ENCODE data around the gene INPP5A.

DNA sequence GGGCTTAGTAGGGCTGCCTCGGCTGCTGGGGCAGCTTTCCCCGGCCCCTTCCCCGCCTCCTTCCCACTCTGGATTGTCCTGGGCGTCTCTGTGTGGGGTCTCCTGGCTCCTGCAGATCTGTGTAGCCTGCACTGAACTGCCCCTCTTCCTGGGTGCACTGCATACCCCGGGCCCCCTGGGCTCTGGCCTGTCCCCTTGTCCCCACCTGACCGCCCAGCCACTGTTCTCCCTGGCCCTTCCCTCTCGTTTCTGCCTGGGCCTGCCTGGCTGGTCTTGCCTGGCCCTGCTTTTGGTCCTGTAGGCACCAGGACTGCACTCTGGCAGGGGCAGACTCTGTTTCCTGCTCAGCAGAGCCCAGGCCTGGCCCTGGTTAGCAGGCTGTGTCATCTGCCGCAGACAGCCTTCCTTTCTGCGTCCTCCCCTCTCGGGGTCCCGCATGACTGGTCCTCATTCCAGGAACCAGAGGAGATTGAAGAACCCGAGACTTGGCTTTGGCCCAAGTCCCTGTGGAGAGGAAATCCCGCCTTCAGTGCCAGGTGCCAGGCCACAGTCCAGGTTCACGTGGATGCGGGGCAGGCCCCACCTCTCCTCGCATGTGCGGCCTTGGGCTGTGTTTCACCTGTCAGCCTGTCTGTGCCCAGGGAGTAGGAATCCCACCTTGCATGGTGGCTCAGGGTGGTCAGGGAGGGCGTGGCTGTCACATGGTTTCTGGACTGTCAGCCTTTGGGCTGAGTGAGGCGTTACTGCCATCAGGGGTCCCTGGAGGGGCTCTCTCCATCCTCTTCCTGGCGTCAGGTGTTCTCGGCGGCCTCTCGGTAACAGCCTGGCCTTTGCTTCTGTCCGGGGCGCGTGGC is 9.2 kb downstream of the INPP5A start:
- TF ChIP-seq EZH2 (IDR thresholded peaks at IDR 0.05) = no peak
- no peak for TF ChIP-seq POLR2A (IDR thresholded peaks at IDR 0.05; ENCODE audit: borderline replicate concordance, extremely low read depth, insufficient read depth, insufficient read length)
- TF ChIP-seq, protein P1, sequence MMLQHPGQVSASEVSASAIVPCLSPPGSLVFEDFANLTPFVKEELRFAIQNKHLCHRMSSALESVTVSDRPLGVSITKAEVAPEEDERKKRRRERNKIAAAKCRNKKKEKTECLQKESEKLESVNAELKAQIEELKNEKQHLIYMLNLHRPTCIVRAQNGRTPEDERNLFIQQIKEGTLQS (IDR thresholded peaks at IDR 0.05) = no peak
- TF ChIP-seq, protein P2, sequence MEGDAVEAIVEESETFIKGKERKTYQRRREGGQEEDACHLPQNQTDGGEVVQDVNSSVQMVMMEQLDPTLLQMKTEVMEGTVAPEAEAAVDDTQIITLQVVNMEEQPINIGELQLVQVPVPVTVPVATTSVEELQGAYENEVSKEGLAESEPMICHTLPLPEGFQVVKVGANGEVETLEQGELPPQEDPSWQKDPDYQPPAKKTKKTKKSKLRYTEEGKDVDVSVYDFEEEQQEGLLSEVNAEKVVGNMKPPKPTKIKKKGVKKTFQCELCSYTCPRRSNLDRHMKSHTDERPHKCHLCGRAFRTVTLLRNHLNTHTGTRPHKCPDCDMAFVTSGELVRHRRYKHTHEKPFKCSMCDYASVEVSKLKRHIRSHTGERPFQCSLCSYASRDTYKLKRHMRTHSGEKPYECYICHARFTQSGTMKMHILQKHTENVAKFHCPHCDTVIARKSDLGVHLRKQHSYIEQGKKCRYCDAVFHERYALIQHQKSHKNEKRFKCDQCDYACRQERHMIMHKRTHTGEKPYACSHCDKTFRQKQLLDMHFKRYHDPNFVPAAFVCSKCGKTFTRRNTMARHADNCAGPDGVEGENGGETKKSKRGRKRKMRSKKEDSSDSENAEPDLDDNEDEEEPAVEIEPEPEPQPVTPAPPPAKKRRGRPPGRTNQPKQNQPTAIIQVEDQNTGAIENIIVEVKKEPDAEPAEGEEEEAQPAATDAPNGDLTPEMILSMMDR (IDR thresholded peaks at IDR 0.05 in 2 of 3, conservative IDR thresholded peaks at IDR 0.05 in 1 of 3; ENCODE audit: borderline replicate concordance in 1 of 3, insufficient read depth in 1 of 3, low read depth in 2 of 3, low read length in 2 of 3) = no peak
- TF ChIP-seq ELF1 (IDR thresholded peaks at IDR 0.05; ENCODE audit: borderline replicate concordance, low read depth) = no peak
- no peak for TF ChIP-seq RAD21 (IDR thresholded peaks at IDR 0.05; ENCODE audit: low read depth)
- TF ChIP-seq POLR2AphosphoS5 (IDR thresholded peaks at IDR 0.05; ENCODE audit: low read depth, low read length) = no peak
- TF ChIP-seq CEBPB (IDR thresholded peaks at IDR 0.05; ENCODE audit: low read depth) = no peak
- TF ChIP-seq, protein P3, sequence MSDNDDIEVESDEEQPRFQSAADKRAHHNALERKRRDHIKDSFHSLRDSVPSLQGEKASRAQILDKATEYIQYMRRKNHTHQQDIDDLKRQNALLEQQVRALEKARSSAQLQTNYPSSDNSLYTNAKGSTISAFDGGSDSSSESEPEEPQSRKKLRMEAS (IDR thresholded peaks at IDR 0.05) = no peak
- TF ChIP-seq ZFX (IDR thresholded peaks at IDR 0.05) = no peak
- TF ChIP-seq EGR1 (IDR thresholded peaks at IDR 0.05; ENCODE audit: low read depth) = no peak
- no peak for TF ChIP-seq ZNF274 (IDR thresholded peaks at IDR 0.05; ENCODE audit: low read depth, low read length)
- TF ChIP-seq JUND (IDR thresholded peaks at IDR 0.05) = no peak
- no peak for TF ChIP-seq SIN3A (IDR thresholded peaks at IDR 0.05; ENCODE audit: low read depth)
